Bronchial epithelial cell (primary cell): ENCODE results near the gene UNCX. TPM values are rescaled to one million over a fixed set of nuclear protein-coding genes. Genes with fewer than 3 reads are reported as not detected.

Experiments
- DNase-seq: peaks from one replicate; pipeline ENCODE4 v3.0.0-alpha.2; 2010; ENCODE audit warnings: low read depth
- FAIRE-seq: peaks from 2 replicates; lab custom pipeline; 2011; peaks lifted over from hg19 to GRCh38; lab: Jason Lieb, UNC
- H3K27me3 ChIP-seq: 2 replicates; pipeline ENCODE4 v1.5.1; 2011; ENCODE audit warnings: low read length; ENCODE audit not compliant: control insufficient read depth, insufficient read depth
- H3K36me3 ChIP-seq: 2 replicates; pipeline ENCODE4 v1.5.1; 2011; ENCODE audit warnings: low read length; ENCODE audit not compliant: control insufficient read depth, insufficient read depth
- H3K4me3 ChIP-seq: 2 replicates; pipeline ENCODE4 v1.5.1; 2011; ENCODE audit warnings: mild to moderate bottlenecking, low read depth, low read length, control low read depth
- CTCF ChIP-seq: IDR thresholded peaks from 2 replicates; pipeline ENCODE4 v1.5.1; 2011; ENCODE audit warnings: mild to moderate bottlenecking, moderate library complexity, low read length, control low read depth, inconsistent platforms; ENCODE audit not compliant: insufficient read depth, severe bottlenecking
- total RNA-seq: library from RNA; depleted of rRNA; stranded (reverse); fragments of >200 nt; gene quantifications from 2 replicates; pipeline ENCODE4 v1.2.1, GENCODE V29; 2014

Gene UNCX
- total RNA-seq, 1 donor from 2014 or later = not detected

- no peak overlapping the region for H3K4me3 ChIP-seq
- FAIRE-seq (no peak), DNase-seq (no peak)
- H3K36me3 ChIP-seq = no peaks in the 10 kb centered on the region
- peaks cover 73% of the 10 kb centered on the region for H3K27me3 ChIP-seq
- TF ChIP-seq CTCF = no peak
Measured at GRCh38 chr7:1244700-1245523, 12.2 kb downstream of the UNCX start.

- Histone ChIP-seq H3K4me3 (no peak overlapping the region), H3K36me3 (no peaks in the 10 kb centered on the region), H3K27me3 (peaks cover 70% of the 10 kb centered on the region)
- FAIRE-seq (no peak), DNase-seq (no peak)
- TF ChIP-seq CTCF = no peak
Measured at GRCh38 chr7:1245524-1246050, 12.9 kb downstream of the UNCX start.

GRCh38 chr7:1246160-1246870, 13.6 kb downstream of the UNCX start:
- H3K36me3 ChIP-seq = no peaks in the 10 kb centered on the region
- H3K27me3 ChIP-seq = peaks cover 70% of the 10 kb centered on the region
- no peak overlapping the region for H3K4me3 ChIP-seq
- no peak for DNase-seq
- no peak for FAIRE-seq
- no peak for TF ChIP-seq CTCF

- H3K27me3 ChIP-seq = peaks cover 69% of the 10 kb centered on the region
- FAIRE-seq = no peak
- no peak for DNase-seq
- H3K4me3 ChIP-seq = no peak overlapping the region
- H3K36me3 ChIP-seq = no peaks in the 10 kb centered on the region
- TF ChIP-seq CTCF = no peak
Measured at GRCh38 chr7:1246871-1247526, 14.3 kb downstream of the UNCX start.

GRCh38 chr7:1247527-1248041, 14.9 kb downstream of the UNCX start:
- Histone ChIP-seq H3K4me3 (no peak overlapping the region), H3K36me3 (no peaks in the 10 kb centered on the region), H3K27me3 (peaks cover 64% of the 10 kb centered on the region)
- TF ChIP-seq CTCF = no peak
- FAIRE-seq (no peak), DNase-seq (no peak)
